HEK293 (cell line): ENCODE results near the gene PRKCE.

Source experiments
- CTCF ChIA-PET: fragments of 350-600 bp; formaldehyde crosslinking; extraction: SDS; loops from one replicate; lab custom pipeline; 2021; ENCODE audit warnings: antibody characterized with exemption; lab: Yijun Ruan, JAX
- POLR2A ChIA-PET: fragments of 300-600 bp; formaldehyde crosslinking; extraction: SDS; loops from one replicate; lab custom pipeline; 2020; ENCODE audit warnings: antibody characterized with exemption, inconsistent platforms; lab: Yijun Ruan, JAX
- H3K27ac ChIP-seq: fragments of 200-500 bp; sonication (Bioruptor generic); 2 replicates; pipeline ENCODE4 v1.5.1; 2014; ENCODE audit warnings: low read depth, low read length, control low read depth, inconsistent platforms; ENCODE audit errors: extremely low read depth
- H3K36me3 ChIP-seq, 2 experiments: fragments of 200-500 bp in 1 of 2; sonication (Bioruptor generic) in 1 of 2; 1 replicate in 1 of 2; 2 replicates in 1 of 2; pipeline ENCODE4 v1.5.1; 2014 to 2017; ENCODE audit warnings: inconsistent platforms in 2 of 2, low read length in 2 of 2; ENCODE audit not compliant: control insufficient read depth in 2 of 2, insufficient read depth in 1 of 2
- H3K4me1 ChIP-seq: fragments of 200-500 bp; sonication (Bioruptor generic); 2 replicates; pipeline ENCODE4 v1.5.1; 2014; ENCODE audit warnings: mild to moderate bottlenecking, low read length, inconsistent platforms; ENCODE audit not compliant: control insufficient read depth, insufficient read depth
- H3K4me3 ChIP-seq: 2 replicates; pipeline ENCODE4 v1.5.1; 2011; ENCODE audit warnings: low read depth, mild to moderate bottlenecking, control low read depth, low read length, moderate library complexity
- H3K9me3 ChIP-seq: fragments of 200-500 bp; sonication (Bioruptor generic); 2 replicates; pipeline ENCODE4 v1.5.1; 2014; ENCODE audit warnings: low read depth, low read length, inconsistent platforms; ENCODE audit not compliant: control insufficient read depth, insufficient read depth
- BCL11B ChIP-seq: fragments of 450-650 bp; formaldehyde crosslinking; IDR thresholded peaks from 2 replicates; pipeline ENCODE4 v1.5.1; 2016; ENCODE audit warnings: low read depth, missing biosample characterization, missing genetic modification characterization
- GLIS1 ChIP-seq: fragments of 450-650 bp; formaldehyde crosslinking; IDR thresholded peaks from 2 replicates; pipeline ENCODE4 v1.5.1; 2016; ENCODE audit warnings: missing biosample characterization, missing genetic modification characterization
- MYNN ChIP-seq: fragments of 450-650 bp; formaldehyde crosslinking; IDR thresholded peaks from 2 replicates; pipeline ENCODE4 v1.5.1; 2016; ENCODE audit warnings: missing biosample characterization, missing genetic modification characterization, borderline replicate concordance
- MZF1 ChIP-seq: fragments of 450-650 bp; formaldehyde crosslinking; IDR thresholded peaks from 2 replicates; pipeline ENCODE4 v1.5.1; 2017; ENCODE audit warnings: missing biosample characterization, missing genetic modification characterization, borderline replicate concordance
- PRDM4 ChIP-seq: fragments of 450-650 bp; formaldehyde crosslinking; IDR thresholded peaks from 2 replicates; pipeline ENCODE4 v1.5.1; 2017; ENCODE audit warnings: missing biosample characterization, missing genetic modification characterization
- RBAK ChIP-seq: fragments of 450-650 bp; formaldehyde crosslinking; IDR thresholded peaks from 2 replicates; pipeline ENCODE4 v1.5.1; 2016; ENCODE audit warnings: missing biosample characterization, missing genetic modification characterization
- ZBTB1 ChIP-seq: fragments of 450-650 bp; formaldehyde crosslinking; IDR thresholded peaks from 2 replicates; pipeline ENCODE4 v1.5.1; 2016; ENCODE audit warnings: missing biosample characterization, missing genetic modification characterization
- ZFP3 ChIP-seq: fragments of 450-650 bp; formaldehyde crosslinking; IDR thresholded peaks from 2 replicates; pipeline ENCODE4 v1.5.1; 2016; ENCODE audit warnings: low read depth, missing biosample characterization, missing genetic modification characterization
- ZIC2 ChIP-seq: fragments of 450-650 bp; formaldehyde crosslinking; IDR thresholded peaks from 2 replicates; pipeline ENCODE4 v1.5.1; 2016; ENCODE audit warnings: missing biosample characterization, missing genetic modification characterization
- ZNF133 ChIP-seq: fragments of 450-650 bp; formaldehyde crosslinking; IDR thresholded peaks from 2 replicates; pipeline ENCODE4 v1.5.1; 2016; ENCODE audit warnings: missing biosample characterization, missing genetic modification characterization
- ZNF140 ChIP-seq: fragments of 450-650 bp; formaldehyde crosslinking; IDR thresholded peaks from 2 replicates; pipeline ENCODE4 v1.5.1; 2016; ENCODE audit warnings: missing biosample characterization, missing genetic modification characterization
- ZNF157 ChIP-seq: fragments of 450-650 bp; formaldehyde crosslinking; IDR thresholded peaks from 2 replicates; pipeline ENCODE4 v1.5.1; 2016; ENCODE audit warnings: missing biosample characterization, missing genetic modification characterization
- ZNF16 ChIP-seq: fragments of 450-650 bp; formaldehyde crosslinking; IDR thresholded peaks from 2 replicates; pipeline ENCODE4 v1.5.1; 2016; ENCODE audit warnings: low read depth, missing biosample characterization, missing genetic modification characterization
- ZNF248 ChIP-seq: fragments of 450-650 bp; formaldehyde crosslinking; IDR thresholded peaks from 2 replicates; pipeline ENCODE4 v1.5.1; 2017; ENCODE audit warnings: missing biosample characterization, missing genetic modification characterization
- ZNF449 ChIP-seq: fragments of 450-650 bp; formaldehyde crosslinking; IDR thresholded peaks from 2 replicates; pipeline ENCODE4 v1.5.1; 2017; ENCODE audit warnings: missing biosample characterization, mild to moderate bottlenecking, missing genetic modification characterization, moderate library complexity
- ZNF514 ChIP-seq: fragments of 450-650 bp; formaldehyde crosslinking; IDR thresholded peaks from 2 replicates; pipeline ENCODE4 v1.5.1; 2016; ENCODE audit warnings: missing biosample characterization, missing genetic modification characterization
- ZNF530 ChIP-seq: fragments of 450-650 bp; formaldehyde crosslinking; IDR thresholded peaks from 2 replicates; pipeline ENCODE4 v1.5.1; 2016; ENCODE audit warnings: low read depth, missing biosample characterization, missing genetic modification characterization
- ZNF707 ChIP-seq: fragments of 450-650 bp; formaldehyde crosslinking; IDR thresholded peaks from 2 replicates; pipeline ENCODE4 v1.5.1; 2016; ENCODE audit warnings: missing biosample characterization, missing genetic modification characterization
- ZSCAN16 ChIP-seq: fragments of 450-650 bp; formaldehyde crosslinking; IDR thresholded peaks from 2 replicates; pipeline ENCODE4 v1.5.1; 2016; ENCODE audit warnings: missing biosample characterization, missing genetic modification characterization
- ZSCAN4 ChIP-seq: fragments of 450-650 bp; formaldehyde crosslinking; IDR thresholded peaks from 2 replicates; pipeline ENCODE4 v1.5.1; 2017; ENCODE audit warnings: missing biosample characterization, missing genetic modification characterization

The PRKCE gene

GRCh38 chr2:45697190-45697589, 45.7 kb downstream of the PRKCE start:
- Histone ChIP-seq H3K27ac (no peak overlapping the region), H3K4me3 (no peak overlapping the region), H3K4me1 (no peaks in the 10 kb centered on the region), H3K36me3 (no peaks in the 10 kb centered on the region), H3K9me3 (no peaks in the 10 kb centered on the region)
- POLR2A ChIA-PET: interaction anchor here (0.5 kb wide), 1 partner anchor 21 kb away, joined by 4 read pairs; no protein-coding TSS in a partner anchor
- CTCF ChIA-PET: no interaction called here
- TF ChIP-seq ZNF707 (no peak), ZSCAN16 (tag by site-specific recombination) (no peak), ZNF248 (no peak)
- TF ChIP-seq, all 188 proteins: peak for 0

- Histone ChIP-seq H3K9me3 (no peaks in the 10 kb centered on the region), H3K4me3 (no peak overlapping the region), H3K36me3 (no peaks in the 10 kb centered on the region), H3K27ac (no peak overlapping the region), H3K4me1 (no peaks in the 10 kb centered on the region)
- POLR2A ChIA-PET: no interaction called here
- no peak for TF ChIP-seq ZFP3 (tag by site-specific recombination)
- no peak for TF ChIP-seq PRDM4 (tag by site-specific recombination)
- TF ChIP-seq MYNN (tag by site-specific recombination): no peak
- TF ChIP-seq ZNF449 (tag by site-specific recombination): no peak
- no peak for TF ChIP-seq ZNF16
- TF ChIP-seq ZNF133 (tag by site-specific recombination): no peak
- TF ChIP-seq GLIS1 (tag by site-specific recombination): no peak
- no peak for TF ChIP-seq BCL11B (tag by site-specific recombination)
- TF ChIP-seq MZF1 (tag by site-specific recombination): no peak
- TF ChIP-seq ZNF514 (tag by site-specific recombination): no peak
- no peak for TF ChIP-seq ZIC2 (tag by site-specific recombination)
- TF ChIP-seq ZBTB1: no peak
- no peak for TF ChIP-seq ZNF157
- no peak for TF ChIP-seq ZNF140 (tag by site-specific recombination)
- no peak for TF ChIP-seq ZNF530
- no peak for TF ChIP-seq RBAK
- no peak for TF ChIP-seq ZSCAN4
- CTCF ChIA-PET: interaction anchor here (0.6 kb wide), 1 partner anchor 10 kb away, joined by 3 read pairs; no protein-coding TSS in a partner anchor
Observed at GRCh38 chr2:45698554-45698953, 47.1 kb downstream of the PRKCE start.
